ENCODE data around the gene NUP50. TPM values are rescaled to one million over a fixed set of nuclear protein-coding genes. Genes with fewer than 3 reads are reported as not detected.

NUP50 gene
- total RNA-seq, 4 donors from 2014 or later: 33.9 to 66.5 (median 57.7) TPM

GRCh38 chr22:45144916-45145315 is 18.8 kb upstream of the NUP50 start:
- no peak for ATAC-seq (ENCODE audit: low FRiP score)
- TF ChIP-seq CTCF (IDR thresholded peaks at IDR 0.05): no peak
- no peak for DNase-seq (ENCODE audit: low spot score)

DNA sequence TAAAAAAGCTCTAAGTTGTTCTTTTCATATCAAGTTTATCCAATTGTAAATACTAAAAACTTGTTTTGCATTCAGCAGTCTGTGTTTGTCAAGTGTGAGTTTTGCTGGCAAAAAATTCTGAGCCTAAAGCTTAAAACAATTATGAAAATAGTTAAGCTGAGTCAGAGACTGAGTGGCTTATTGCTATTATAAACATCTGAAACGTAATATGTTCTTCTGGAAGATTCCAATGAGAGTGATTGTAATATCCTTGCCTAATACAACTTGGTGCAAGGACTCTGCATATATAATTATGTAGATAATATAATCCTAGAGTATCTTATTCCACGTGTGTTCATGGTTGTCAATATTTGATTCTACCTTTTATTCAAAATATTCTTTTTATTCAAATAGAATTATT is 14.1 kb upstream of the NUP50 start:
- DNase-seq (ENCODE audit: low spot score) (no peak), ATAC-seq (ENCODE audit: low FRiP score) (no peak)
- no peak for TF ChIP-seq CTCF (IDR thresholded peaks at IDR 0.05)

- DNase-seq (ENCODE audit: low spot score): no peak
- no peak for ATAC-seq (ENCODE audit: low FRiP score)
- no peak for TF ChIP-seq CTCF (IDR thresholded peaks at IDR 0.05)
Observed at GRCh38 chr22:45150139-45150538, 13.6 kb upstream of the NUP50 start.

GRCh38 chr22:45151503-45151902 is 12.2 kb upstream of the NUP50 start:
- DNase-seq (ENCODE audit: low spot score): no peak
- no peak for ATAC-seq (ENCODE audit: low FRiP score)
- no peak for TF ChIP-seq CTCF (IDR thresholded peaks at IDR 0.05)

GRCh38 chr22:45154383-45154782 is 9.3 kb upstream of the NUP50 start:
- no peak for TF ChIP-seq CTCF (IDR thresholded peaks at IDR 0.05)
- ATAC-seq (ENCODE audit: low FRiP score) (no peak), DNase-seq (ENCODE audit: low spot score) (no peak)

GRCh38 chr22:45155050-45155840 is 8.5 kb upstream of the NUP50 start:
- TF ChIP-seq CTCF (IDR thresholded peaks at IDR 0.05): no peak
- ATAC-seq (ENCODE audit: low FRiP score) (no peak), DNase-seq (ENCODE audit: low spot score) (no peak)

DNA sequence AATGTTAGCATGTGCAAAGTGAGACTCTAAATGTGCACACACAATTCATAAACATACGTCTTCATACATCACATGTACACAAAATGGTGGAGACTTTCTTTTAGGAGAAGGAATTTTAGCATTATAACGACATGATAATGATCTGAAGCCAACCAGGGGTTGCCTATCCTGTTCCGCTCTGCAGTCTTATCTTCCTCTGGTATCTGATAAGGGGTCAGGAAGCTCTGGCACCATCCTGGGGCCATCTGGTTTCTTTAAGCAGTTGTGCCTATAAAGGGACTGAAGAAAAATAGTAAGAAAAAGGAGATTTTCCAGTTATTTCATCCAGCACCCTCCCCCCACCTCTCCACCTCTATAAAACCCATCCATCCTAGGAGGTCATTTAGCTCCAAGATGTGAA is 5.8 kb upstream of the NUP50 start:
- TF ChIP-seq CTCF (IDR thresholded peaks at IDR 0.05): no peak
- DNase-seq (ENCODE audit: low spot score): no peak
- ATAC-seq (ENCODE audit: low FRiP score): no peak
